GM10248 (cell line): ENCODE data around the gene MRPS23.

Experiments
- CTCF ChIA-PET: fragments of 300-600 bp; sonication (Branson Sonifier 250); formaldehyde crosslinking; extraction: SDS; loops from one replicate; lab custom pipeline; 2021; ENCODE audit warnings: antibody characterized with exemption; lab: Yijun Ruan, JAX
- POLR2A ChIA-PET: fragments of 350-650 bp; sonication (Branson Sonifier 250); formaldehyde crosslinking; extraction: SDS; loops from one replicate; lab custom pipeline; 2020; ENCODE audit warnings: antibody characterized with exemption; lab: Yijun Ruan, JAX
- DNase-seq: peaks from one replicate; pipeline ENCODE4 v3.0.0; 2012; ENCODE audit errors: extremely low spot score
- TF ChIP-seq, protein P1 (sequence below): IDR thresholded peaks from 2 replicates; pipeline ENCODE4 v1.5.1; 2012; ENCODE audit warnings: mild to moderate bottlenecking, low read depth; ENCODE audit errors: extremely low read depth, missing control alignments, control extremely low read depth

Gene MRPS23

DNA sequence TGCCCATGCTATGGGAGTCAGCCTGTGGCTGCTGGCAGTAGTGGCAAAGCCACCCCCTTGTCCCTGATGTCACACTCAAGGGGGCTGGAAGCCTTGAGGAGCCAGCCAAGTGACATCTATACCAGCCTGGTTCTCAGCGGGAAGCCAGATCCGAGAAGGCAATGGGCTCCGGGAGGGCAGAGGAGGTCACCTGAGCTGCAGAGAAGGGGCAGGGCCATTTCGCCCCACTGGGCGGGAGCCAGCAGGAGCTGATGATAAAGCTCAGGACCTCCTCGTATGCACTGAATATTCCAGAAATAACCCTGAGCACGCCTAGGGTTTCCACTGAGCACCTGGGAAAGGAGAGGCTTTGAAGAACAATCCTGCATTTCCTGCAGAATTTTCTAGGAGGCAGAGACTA lies 19.0 kb downstream of the MRPS23 start:
- ChIA-PET POLR2A (no interaction called here), CTCF (interaction anchor here (1.2 kb wide), 1 partner anchor 36 kb away, joined by 4 read pairs; no protein-coding TSS in a partner anchor)
- DNase-seq: no peak
- TF ChIP-seq, protein P1, sequence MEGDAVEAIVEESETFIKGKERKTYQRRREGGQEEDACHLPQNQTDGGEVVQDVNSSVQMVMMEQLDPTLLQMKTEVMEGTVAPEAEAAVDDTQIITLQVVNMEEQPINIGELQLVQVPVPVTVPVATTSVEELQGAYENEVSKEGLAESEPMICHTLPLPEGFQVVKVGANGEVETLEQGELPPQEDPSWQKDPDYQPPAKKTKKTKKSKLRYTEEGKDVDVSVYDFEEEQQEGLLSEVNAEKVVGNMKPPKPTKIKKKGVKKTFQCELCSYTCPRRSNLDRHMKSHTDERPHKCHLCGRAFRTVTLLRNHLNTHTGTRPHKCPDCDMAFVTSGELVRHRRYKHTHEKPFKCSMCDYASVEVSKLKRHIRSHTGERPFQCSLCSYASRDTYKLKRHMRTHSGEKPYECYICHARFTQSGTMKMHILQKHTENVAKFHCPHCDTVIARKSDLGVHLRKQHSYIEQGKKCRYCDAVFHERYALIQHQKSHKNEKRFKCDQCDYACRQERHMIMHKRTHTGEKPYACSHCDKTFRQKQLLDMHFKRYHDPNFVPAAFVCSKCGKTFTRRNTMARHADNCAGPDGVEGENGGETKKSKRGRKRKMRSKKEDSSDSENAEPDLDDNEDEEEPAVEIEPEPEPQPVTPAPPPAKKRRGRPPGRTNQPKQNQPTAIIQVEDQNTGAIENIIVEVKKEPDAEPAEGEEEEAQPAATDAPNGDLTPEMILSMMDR: no peak

DNA sequence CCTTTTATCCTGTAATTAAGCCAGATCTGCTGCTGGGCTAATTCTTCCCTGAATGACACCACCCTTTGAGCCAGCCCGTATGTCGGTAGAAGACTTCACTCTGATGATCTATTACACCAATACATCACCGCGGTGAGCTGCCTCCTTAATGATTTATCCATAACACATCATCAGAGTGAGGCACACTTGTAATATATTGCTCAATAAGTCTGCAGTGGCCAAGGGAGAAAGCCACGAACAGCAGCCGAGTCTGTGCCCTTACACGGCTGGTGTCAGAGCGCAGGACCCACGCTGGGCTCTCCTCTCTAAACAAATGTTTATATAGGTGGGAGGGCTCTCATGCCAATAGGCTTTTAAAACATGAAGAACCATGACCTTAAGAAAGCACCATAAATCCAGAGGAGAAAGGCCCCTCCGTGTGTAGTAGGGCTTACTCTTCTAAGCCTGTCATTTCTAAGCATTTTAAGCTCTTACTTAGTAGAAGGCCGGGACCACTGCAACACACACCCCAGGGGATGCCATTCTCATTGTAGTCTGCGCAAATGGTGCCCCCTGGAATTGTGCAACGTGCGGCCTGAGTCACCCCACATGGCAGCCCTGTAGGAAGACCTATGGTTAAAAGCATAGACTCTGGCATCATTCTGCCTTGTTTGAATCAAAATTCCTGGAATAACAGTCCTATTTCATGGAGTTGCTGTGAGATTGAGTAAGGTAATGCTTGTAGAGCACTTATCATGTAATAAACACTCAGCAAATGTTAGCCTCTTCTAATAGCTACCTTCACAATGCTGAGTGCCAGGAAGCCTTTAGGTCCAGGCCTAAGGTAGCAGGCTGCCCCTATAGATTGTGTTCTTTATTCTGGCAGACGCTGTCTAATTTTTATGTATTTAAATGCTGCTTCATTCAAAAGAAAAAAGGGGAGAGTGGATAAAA lies 26.1 kb downstream of the MRPS23 start:
- CTCF ChIA-PET: interaction anchor here (2.8 kb wide), 1 partner anchor 9 kb away, joined by 17 read pairs; no protein-coding TSS in a partner anchor
- DNase-seq: no peak
- POLR2A ChIA-PET: no interaction called here
- TF ChIP-seq, protein P1: no peak

DNA sequence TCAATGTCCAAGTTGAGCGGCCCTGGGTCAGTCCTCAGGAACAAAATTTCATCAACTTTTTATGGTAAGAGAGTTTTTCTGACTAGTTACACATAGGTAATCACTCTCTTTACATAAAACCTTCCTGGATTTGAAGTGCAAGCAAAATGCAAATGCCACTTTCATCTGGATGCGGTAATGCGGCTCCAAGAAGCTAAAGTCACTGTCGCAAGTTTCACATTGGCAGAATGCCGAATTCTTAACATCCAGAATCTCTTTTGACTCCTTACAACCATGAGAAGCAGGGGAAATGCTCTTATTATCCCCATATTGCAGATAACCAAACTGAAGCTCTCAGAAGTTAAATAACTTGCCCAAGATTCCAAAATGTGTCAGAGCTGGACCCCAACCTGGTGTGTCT lies 30.0 kb downstream of the MRPS23 start:
- POLR2A ChIA-PET: no interaction called here
- CTCF ChIA-PET: no interaction called here
- no peak for DNase-seq
- TF ChIP-seq, protein P1: no peak

DNA sequence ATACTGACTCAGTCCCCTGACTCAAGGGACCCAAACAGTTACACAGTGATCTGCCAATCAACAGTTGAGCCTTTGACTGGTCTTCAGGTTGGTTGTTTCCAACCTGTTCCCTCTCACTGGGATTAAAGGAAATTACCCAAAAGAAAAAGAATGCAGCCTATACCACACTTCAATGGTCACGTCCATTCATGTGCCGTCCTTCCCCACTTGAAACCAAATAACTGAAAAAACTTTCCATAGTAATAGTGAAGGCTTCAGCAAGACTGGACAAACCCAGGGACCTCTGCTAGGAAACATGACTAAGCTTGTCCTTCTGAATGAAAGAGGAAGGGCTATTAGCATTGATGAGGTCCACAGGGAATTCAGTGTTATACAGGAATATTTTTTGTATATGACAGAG lies 30.6 kb downstream of the MRPS23 start:
- POLR2A ChIA-PET: no interaction called here
- CTCF ChIA-PET: interaction anchor here (3.0 to 3.6 kb wide), 2 partner anchors 10 to 14 kb away, joined by 6 to 24 read pairs; no protein-coding TSS in a partner anchor
- no peak for DNase-seq
- TF ChIP-seq, protein P1: no peak

DNA sequence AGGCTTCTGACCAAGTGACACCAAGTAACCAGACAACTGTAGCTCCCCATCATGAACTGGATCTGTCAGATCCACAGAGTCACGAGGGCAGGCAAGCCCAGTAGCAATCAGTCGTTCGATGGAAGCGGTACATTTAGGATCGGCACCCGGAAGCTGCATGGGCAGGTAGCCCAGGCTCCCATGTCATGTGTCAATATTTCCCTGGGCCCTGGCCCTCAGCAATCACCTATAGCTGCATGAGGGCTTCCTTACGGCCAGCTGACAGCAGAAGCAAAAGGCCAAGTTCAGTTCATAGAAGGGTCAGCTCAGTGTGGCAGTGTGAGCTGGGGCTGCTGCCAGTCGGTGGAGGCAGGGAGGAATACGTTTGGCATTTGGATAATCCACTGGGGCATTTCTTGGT lies 31.8 kb downstream of the MRPS23 start:
- ChIA-PET POLR2A (no interaction called here), CTCF (interaction anchor here (0.8 to 3.6 kb wide), 6 partner anchors 11 to 682 kb away, joined by 3 to 24 read pairs (median 4); no protein-coding TSS in a partner anchor)

DNA sequence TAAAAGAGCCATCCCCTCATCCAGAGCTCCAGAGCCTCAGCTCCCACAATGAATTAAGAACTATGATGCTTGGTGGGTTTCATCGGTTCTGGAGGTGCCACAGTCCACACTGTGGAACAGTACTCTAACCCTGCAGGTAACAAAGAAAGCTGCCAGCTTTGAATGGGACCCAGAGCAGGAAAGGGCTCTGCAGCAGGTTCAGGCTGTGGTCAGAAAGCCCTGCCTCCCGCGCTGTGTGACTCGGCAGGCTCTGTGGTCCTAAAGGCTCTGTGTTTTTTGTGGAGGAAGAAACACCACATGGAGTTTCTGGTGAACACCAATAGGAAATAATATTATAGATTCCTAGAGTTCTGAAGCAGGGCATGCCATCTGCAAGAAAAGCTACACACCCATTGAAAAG lies 32.5 kb downstream of the MRPS23 start:
- POLR2A ChIA-PET: no interaction called here
- TF ChIP-seq, protein P1: no peak

More for the DNA sequence above, 31.8 kb downstream of the MRPS23 start:
- no peak for DNase-seq
- TF ChIP-seq, protein P1: no peak

More for the DNA sequence above, 32.5 kb downstream of the MRPS23 start:
- no peak for DNase-seq
- CTCF ChIA-PET: interaction anchor here (1.1 to 3.6 kb wide), 5 partner anchors 11 to 682 kb away, joined by 3 to 24 read pairs (median 5); no protein-coding TSS in a partner anchor
